ENCODE data around the gene CRTC3. TPM values are rescaled to one million over a fixed set of nuclear protein-coding genes. Genes with fewer than 3 reads are reported as not detected.

The CRTC3 gene
- total RNA-seq, 2 experiments from 2014 or later, result 24.0 to 25.7 TPM

DNA sequence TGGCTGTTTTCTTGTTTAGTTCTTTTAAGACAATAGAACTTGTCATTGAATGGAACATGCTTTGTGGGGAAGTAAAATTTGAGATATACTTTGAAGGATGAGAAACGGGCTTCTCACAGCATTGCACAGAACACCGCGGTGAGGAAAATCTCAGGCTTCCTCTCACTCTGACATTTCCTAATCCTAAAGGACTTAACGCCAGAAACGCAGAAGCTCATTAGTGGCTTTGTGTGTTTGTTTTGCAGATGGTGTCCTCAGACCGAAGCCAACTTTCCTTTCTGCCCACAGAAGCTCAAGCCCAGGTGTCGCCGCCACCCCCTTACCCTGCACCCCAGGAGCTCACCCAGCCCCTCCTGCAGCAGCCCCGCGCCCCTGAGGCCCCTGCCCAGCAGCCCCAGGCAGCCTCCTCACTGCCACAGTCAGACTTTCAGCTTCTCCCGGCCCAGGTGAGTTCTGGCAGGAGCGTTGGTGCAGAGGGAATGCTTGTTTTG, 108.5 kb downstream of the CRTC3 start:
- POLR2A ChIA-PET, result no interaction called here

DNA sequence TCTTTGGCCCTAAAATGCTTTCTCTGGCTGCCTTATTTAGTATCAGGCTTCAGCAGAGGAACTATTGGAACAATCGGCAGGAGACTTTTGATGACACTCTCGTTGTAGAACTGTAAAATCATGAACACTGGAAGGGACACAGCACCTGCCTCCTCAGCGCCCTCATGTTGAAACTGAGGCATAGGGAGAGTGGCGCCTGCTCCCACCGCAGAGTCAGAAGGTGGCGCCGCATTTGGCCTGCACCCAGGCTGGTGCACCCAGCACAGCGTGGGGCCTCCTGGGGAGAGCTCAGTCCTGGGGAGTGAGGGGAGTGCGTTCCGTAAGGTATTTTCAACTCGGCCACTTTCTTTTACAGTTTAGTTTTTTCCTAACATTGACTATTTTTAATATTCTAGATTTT, 109.2 kb downstream of the CRTC3 start:
- ChIA-PET POLR2A (no interaction called here), CTCF (interaction anchor here (0.7 kb wide), 1 partner anchor 170 kb away, joined by 3 read pairs; no protein-coding TSS in a partner anchor)

More for the DNA sequence above, 108.5 kb downstream of the CRTC3 start:
- CTCF ChIA-PET, result no interaction called here

DNA sequence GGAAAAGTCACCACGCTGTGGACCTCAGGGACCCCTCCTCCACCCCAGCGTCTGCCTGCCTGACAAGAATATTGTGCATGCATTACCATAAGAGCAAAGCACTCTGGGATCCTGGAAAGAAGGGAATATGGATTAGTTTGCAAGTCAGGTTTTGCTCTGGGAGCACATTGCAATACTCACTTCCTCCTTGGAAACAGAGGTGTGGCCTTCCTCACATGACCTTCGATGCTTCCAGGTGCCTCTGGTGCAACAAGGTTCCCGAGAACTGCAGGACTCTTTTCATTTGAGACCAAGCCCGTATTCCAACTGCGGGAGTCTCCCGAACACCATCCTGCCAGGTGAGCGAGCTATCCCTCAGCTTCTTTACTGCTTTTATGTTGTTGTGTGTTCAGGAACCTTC, 111.1 kb downstream of the CRTC3 start:
- ChIA-PET CTCF (no interaction called here), POLR2A (no interaction called here)

DNA sequence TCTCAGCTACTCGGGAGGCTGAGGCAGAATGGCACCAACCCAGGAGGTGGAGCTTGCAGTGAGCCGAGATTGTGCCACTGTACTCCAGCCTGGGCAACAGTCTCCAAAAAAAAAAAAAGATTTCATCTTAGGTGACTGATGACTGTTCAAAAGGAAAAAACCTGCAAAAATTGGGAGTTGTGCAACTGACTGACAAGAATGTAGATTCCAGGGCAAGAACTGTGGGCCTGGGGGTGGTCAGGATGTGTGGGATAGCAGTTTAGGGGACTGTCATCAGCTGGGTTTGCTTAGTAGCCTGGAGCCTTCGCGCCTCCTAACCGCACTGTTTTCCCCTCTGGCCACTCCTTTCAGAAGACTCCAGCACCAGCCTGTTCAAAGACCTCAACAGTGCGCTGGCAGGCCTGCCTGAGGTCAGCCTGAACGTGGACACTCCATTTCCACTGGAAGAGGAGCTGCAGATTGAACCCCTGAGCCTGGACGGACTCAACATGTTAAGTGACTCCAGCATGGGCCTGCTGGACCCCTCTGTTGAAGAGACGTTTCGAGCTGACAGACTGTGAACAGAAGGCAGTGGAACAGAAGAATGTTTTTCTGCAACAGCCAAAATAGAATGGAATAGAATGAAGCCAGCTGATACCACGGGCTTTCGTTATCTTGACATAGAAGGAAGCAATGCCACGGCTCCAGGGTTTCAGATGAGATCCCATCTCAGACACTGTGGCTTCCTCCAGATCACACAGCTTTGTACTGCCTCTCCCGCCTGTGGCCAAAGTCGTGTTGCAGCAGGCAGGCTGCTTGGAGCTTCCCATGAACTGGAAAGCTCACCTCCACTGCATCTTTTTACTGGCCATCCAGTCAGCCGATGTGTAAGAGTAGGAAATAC, 112.1 kb downstream of the CRTC3 start:
- ChIA-PET POLR2A (no interaction called here), CTCF (interaction anchor here (0.6 kb wide), 1 partner anchor 315 kb away, joined by 3 read pairs; no protein-coding TSS in a partner anchor)

DNA sequence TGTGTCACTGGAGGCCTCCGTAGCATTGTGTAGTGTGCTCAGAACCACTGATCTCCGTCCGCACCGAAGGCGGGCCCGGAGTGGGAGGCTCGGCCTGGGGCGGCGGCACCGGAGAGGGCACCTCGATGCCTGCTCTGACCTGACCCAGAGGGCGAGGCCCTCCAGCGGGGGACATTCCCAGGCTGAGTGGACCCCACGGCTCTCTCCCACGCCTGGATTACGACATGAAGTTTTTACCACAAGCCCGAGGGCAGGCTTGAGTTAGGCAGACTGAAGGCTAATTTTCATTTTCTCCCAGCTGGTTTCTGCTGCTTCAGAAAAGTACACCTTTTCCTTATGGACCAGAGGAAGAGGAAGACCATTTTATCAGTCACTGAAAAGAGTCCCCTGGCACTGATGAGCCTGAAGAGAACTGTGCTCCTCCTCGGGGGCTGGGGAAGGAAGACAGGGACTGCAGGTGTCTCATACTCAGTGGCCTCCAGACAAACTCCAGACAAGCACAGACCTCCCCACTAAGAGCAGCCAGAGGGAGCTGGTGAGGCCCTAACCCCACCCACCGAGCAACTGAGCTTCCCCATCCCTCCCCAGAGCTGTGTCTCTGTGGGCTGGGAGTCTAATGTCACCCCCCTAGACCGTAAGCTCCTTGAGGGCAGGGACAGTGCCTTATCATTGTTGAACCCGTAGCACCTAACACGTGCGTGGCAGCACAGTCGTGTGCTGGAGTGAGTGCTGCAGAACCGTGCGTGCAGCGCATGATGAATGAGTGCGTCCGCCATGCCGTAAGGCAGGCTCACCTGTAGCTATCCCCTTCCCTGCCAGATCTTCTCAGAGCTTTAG, 113.0 kb downstream of the CRTC3 start:
- POLR2A ChIA-PET, result interaction anchor here (0.6 kb wide), 1 partner anchor 57 kb away, joined by 4 read pairs; no protein-coding TSS in a partner anchor

DNA sequence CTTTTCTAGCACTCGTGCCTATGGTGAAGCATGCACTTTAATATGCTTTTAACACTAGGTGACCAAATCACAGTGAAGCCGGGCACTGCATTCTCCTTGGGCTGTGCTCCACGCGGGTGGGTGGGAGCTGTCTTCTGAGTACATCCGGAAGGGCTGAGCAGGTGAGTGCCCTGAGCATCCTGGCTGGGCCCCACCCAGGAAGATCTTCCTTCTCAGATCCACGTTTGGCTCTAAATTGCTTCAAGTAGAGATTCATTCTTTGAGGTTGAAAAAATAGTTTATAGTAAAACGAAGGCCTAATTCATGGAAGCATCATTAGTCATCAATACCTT, 113.5 kb downstream of the CRTC3 start:
- CTCF ChIA-PET, result no interaction called here
- POLR2A ChIA-PET, result no interaction called here

More for the DNA sequence above, 113.0 kb downstream of the CRTC3 start:
- CTCF ChIA-PET, result interaction anchor here (0.6 kb wide), 1 partner anchor 314 kb away, joined by 3 read pairs; no protein-coding TSS in a partner anchor

DNA sequence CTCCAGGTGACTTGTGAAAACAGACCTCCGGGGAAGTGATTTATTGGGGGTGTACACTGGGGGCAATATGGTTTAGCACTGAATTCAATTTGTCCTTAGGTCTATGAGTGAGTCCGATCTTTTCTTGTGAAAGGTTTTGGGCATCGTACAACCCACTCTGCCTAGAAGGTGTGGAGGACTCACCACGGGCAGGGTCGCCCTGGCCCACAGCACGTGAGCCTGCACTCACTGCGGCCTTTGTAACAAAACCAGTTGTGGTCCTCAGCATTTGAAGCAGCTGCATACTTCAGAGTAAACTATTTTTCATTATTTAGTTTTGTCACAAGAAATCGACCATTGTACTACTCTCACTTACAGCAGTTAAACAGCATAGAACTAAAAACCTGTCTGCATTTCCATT, 114.8 kb downstream of the CRTC3 start:
- CTCF ChIA-PET, result no interaction called here
- POLR2A ChIA-PET, result no interaction called here

DNA sequence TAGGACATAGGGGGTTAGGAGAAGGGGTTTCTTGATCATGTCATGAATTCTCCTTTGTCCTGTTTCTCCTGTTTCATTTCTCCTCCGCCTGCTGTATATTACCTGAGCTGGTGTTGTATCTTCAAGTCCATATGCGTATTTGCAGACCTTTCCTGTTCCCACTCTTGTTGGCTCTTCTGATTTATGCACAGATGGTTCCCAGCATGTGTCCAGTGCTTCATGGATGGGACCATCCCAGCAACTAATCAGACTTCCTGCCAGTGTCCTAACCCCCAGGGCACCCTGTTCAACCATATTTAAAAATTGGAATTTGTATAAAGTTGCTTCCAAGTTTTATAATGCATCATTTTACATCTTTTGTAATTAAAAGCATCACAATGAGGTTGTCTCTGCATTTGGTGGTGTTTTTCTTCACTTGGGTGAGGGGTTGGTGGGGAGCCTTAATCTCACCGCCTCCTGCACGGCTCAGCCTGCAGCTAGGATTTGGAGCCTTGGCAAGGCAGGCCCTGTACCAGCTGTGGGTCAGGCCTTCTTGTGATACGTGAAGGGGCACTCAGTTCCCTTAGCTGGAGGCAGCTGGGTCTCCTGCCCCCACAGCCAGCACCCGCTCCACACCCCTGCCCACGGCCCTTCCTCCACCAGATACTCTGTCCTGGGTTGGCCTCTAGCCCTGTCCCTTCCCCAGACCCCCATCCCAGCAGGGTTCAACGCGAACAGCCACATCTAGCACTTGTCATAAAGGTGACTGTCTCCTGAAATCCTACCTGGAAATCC, 115.4 kb downstream of the CRTC3 start:
- CTCF ChIA-PET, result no interaction called here
- POLR2A ChIA-PET, result no interaction called here

DNA sequence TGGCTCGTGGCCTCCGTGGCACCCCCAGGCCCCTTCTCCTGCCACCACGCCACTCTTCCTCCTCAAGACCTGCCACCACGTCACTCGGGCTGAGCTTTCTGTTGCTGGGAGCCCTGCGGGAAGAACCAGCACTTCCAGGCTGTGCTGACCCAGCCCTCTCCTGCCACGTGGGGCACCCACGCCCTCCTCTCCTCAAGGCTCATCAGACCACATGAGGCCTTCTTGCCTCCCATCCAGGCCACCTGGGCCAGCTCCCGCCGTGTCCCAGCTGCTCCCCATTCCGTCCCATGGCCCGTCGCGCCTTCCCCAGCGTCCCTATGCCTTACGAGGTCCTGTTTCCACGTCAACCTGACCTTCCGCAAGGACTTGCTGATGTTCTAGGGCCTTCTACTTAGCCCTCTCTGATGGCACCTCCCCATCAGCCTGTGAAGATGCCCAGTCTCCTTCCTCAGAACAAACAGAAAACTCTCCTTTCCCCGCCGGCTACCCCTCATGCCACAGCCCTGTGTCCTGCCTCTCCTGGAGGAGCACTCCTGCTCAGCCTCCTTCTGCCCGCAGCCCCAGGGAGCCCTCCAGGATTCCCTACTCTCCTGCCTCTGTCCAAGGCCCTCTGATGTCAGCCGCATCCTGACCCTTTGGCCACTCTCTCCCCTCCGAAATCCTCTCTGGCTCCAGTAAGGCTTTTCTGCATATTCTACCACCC, 116.3 kb downstream of the CRTC3 start:
- CTCF ChIA-PET, result no interaction called here

DNA sequence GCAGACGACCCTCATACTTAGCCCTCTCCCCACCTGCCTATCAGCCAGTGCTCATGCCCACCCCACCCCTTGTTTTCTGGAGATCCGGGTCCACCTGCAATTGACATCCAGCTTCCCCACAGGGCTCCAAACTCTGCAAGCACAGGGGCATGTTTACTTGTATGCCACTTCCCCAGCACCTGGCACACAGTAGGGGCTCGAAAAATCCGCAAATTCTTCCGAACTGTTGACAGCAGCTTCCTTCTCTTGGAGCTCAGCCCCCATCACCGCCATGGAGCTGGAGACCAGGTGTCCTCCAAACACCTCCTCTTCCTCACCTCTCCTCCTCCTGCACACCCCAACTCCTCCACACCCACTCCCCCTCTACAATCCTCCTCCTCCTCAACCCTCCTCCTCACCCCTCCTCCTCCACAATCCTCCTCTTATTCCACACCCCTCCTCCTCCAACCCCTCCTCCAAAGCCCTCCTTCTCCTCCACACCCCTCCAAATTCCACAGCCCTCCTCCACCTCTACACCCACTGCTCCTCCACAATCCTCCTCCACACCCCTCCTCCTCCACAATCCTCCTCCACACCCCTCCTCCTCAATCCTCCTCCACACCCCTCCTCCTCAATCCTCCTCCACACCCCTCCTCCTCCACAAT, 117.1 kb downstream of the CRTC3 start:
- ChIA-PET POLR2A (no interaction called here), CTCF (no interaction called here)

More for the DNA sequence above, 116.3 kb downstream of the CRTC3 start:
- POLR2A ChIA-PET, result no interaction called here

DNA sequence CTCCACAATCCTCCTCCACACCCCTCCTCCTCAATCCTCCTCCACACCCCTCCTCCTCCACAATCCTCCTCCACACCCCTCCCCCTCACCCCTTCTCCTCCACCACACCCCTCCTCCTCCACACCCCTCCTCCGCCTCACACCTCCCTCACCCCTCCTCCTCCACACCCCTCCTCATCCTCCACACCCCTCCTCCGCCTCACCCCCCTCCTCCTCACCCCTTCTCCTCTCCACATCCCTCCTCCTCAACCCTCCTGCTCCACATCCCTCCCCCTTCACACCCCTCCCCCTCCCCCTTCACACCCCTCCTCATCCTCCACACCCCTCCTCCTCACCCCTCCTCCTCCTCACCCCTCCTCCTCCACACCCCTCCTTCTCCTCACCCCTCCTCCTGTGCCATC, 117.6 kb downstream of the CRTC3 start:
- CTCF ChIA-PET, result interaction anchor here (0.5 to 1.6 kb wide), 22 partner anchors 9 to 398 kb away, joined by 3 to 16 read pairs (median 3); partner anchors contain the start of genes FES and MAN2A2
- POLR2A ChIA-PET, result interaction anchor here (0.5 kb wide), 1 partner anchor 350 kb away, joined by 3 read pairs; no protein-coding TSS in a partner anchor

DNA sequence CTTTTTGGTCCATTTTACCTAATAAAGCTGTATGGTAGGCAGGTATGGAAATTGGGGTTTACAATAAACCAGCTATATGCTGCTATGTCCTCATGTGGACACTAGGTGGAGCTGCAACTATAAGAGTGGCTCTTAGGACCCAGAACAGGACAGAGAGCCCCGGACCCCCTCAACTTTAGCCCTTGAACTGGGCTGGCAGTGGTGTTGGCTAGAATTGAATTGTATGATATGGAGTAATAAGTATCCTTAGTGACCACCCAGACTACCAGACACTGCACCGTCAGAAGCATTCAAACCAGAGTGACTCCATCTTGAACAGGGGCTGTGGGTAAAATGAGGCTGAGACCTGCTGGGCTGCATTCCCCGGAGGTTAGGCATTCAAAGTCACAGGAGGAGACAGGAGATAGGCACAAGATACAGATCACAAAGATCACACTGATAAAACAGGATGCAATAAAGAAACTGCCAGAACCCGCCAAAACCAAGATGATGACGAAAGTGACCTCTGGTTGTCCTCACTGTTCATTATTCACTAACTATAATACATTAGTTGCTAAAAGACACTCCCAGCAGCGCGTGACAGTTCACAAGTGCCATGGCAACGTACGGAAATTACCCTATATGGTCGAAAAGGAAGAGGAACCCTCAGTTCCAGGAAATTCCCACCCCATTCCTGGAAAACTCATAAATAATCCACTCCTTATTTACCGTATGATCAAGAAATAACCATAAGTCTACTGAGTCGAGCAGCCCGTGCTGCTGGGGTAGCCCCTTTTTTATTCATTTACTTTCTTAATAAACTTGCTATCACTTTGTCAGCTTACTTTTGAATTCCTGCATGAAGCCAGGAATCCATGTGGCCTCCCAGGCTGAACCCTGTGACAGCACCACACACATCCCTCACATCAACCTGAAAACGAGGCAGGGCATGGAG, 118.7 kb downstream of the CRTC3 start:
- ChIA-PET CTCF (interaction anchor here (0.5 to 1.6 kb wide), 28 partner anchors 8 to 400 kb away, joined by 3 to 16 read pairs (median 3); partner anchors contain the start of genes BLM, FES and MAN2A2), POLR2A (interaction anchor here (0.5 to 0.7 kb wide), 3 partner anchors 241 to 349 kb away, joined by 3 to 14 read pairs (median 14); no protein-coding TSS in a partner anchor)

DNA sequence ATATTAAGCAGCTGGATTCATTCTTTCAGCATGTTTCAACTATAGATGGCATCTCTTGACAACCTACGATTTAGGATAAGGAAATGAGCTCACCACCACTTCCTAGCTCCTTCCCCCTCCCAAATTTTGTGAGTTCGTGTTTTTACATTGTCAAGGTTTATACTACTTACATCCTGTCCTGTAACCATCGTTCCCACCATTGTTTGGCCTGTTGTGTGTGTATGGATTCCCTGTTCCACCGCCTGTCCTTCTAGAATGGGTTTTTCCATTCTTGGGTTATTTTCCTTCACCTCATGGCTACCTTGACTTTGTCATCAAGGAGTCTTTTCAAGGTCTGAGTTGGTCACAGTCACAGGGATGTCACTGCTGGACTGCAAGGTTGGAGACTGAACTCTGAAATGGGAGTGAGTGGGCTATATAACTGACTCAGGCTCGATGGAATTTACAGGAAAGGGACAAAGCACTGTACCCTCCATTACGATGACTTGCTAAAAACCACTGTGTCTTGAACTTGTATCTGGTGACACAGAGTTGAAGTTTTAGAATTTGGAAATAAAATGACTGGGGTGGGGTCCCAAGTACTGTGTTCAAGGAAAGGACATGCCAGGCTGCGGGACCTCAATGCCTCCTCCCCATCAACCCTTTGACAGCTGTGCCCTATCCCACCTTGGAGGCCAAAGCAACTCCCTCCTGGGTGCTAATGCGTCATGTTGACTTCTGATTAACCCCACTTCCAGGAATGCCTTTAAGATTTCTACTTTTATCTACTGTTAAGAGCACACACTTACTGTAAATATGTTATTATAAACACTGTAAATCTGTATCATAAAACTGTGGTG, 120.6 kb downstream of the CRTC3 start:
- CTCF ChIA-PET, result interaction anchor here (1.1 kb wide), 1 partner anchor 282 kb away, joined by 6 read pairs; the partner anchor contains the start of gene HDDC3
- POLR2A ChIA-PET, result no interaction called here

DNA sequence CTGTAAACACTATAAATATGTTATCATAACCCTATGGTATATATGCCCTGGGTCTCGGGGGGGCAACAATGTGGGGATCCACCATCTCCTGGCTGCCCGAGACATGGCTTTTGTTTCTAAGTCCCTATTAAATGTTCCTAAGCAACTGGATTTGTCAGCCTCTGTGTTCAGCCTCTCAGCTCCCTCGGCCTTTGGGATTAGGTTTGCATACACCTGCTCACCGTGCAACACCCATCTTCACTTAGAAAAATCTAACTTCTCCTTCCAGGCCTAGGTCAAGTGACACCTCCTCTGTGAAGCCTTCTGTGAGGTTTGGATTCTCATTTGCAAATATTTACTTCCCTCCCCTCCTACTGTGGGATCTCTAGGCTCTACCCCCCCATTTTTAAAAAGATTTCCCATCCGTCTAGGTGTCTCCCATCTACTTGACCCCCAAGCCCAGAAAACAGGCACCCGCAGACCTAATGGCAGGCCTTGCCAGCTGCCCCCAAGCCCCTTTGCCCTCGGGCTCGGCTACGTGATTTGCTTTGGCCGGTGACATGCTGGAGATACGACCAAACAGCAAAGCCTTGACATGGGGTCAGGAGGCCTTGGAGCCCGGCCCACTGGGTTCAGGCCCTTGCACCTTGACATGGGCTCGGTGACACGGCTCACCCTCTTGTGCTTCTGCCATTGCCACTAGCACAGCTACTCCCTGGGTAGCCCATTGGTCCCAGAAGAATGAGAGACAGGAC, 121.4 kb downstream of the CRTC3 start:
- ChIA-PET POLR2A (no interaction called here), CTCF (no interaction called here)

DNA sequence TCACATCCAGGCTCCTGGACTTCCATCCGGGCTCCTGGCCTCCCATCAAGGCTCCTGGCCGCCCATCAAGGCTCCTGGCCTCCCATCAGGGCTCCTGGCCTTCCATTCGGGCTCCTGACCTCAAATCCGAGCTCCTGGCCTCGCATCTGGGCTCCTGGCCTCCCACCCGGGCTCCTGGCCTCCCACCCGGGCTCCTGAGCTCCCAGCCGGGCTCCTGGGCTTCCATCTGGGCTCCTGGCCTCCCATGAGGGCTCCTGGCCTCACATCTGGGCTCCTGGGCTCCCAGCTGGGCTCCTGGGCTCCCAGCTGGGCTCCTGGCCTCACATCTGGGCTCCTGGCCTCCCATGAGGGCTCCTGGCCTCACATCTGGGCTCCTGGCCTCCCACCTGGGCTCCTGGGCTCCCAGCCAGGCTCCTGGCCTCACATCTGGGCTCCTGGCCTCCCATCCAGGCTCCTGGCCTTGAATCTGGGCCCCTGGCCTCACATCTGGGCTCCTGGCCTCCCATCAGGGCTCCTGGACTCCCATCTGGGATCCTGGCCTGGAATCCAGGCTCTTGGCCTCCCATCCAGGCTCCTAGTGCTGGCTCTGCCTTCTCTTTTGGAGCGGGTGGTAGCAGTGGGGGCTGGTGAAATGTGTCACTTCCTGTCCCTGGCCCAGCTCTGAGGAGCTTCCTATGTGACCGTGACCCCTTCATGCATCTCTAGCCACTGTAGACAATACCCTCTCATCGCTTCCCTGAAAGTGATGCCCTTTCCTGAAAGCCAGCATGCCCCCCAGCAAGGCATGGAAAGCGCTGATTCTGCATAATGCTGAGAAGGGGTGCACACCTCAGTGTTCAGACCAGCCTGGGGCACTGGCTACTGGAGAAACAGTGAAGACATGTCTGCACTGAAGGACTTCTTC, 124.8 kb downstream of the CRTC3 start:
- POLR2A ChIA-PET, result no interaction called here

More for the DNA sequence above, 124.8 kb downstream of the CRTC3 start:
- CTCF ChIA-PET, result interaction anchor here (2.1 kb wide), 1 partner anchor 232 kb away, joined by 6 read pairs; no protein-coding TSS in a partner anchor

All from activated CD8-positive, alpha-beta memory T cell treated with anti-CD3 and anti-CD28 coated beads for 36 hours (primary cell).